SK-N-SH (cell line): ENCODE results near the gene UBXN2A. TPM values are rescaled to one million over a fixed set of nuclear protein-coding genes. Genes with fewer than 3 reads are reported as not detected.

Experiments used
- CTCF ChIA-PET: fragments of 300-600, 350-600 bp; formaldehyde crosslinking; extraction: SDS; loops from one replicate; lab custom pipeline; 2021; lab: Yijun Ruan, JAX
- POLR2A ChIA-PET: fragments of 350-600 bp; sonication (Branson Sonifier 250); formaldehyde crosslinking; extraction: SDS; loops from one replicate; lab custom pipeline; 2020; ENCODE audit warnings: antibody characterized with exemption, inconsistent platforms; lab: Yijun Ruan, JAX
- DNase-seq: peaks from one replicate; pipeline ENCODE4 v3.0.0; 2012
- H2AFZ ChIP-seq: fragments of 200-600 bp; sonication (generic); 2 replicates; pipeline ENCODE4 v1.8.1; 2016; ENCODE audit warnings: antibody characterized with exemption, mild to moderate bottlenecking, low read depth
- H3F3A ChIP-seq: fragments of 200-600 bp; sonication (generic); replicated peaks from 2 replicates; pipeline ENCODE3; 2016; ENCODE audit warnings: antibody characterized with exemption, mild to moderate bottlenecking; ENCODE audit not compliant: insufficient read depth
- H3K27ac ChIP-seq, 2 experiments: fragments of 200-500 bp in 1 of 2; fragments of 200-600 bp in 1 of 2; sonication (Bioruptor generic) in 1 of 2; sonication (generic), shearing (Covaris generic) in 1 of 2; 2 replicates each; pipeline versions ENCODE4 v1.5.1 to v1.6.1; 2014 to 2016; ENCODE audit warnings: low read depth in 2 of 2, inconsistent platforms in 1 of 2, low read length in 1 of 2, mild to moderate bottlenecking in 1 of 2, mixed read lengths in 1 of 2
- H3K27me3 ChIP-seq: fragments of 200-600 bp; sonication (generic), shearing (Covaris generic); 2 replicates; pipeline ENCODE4 v1.6.1; 2016; ENCODE audit warnings: mixed run types; ENCODE audit not compliant: insufficient read depth
- H3K36me3 ChIP-seq, 2 experiments: fragments of 200-500 bp in 1 of 2; fragments of 200-600 bp in 1 of 2; sonication (Bioruptor generic) in 1 of 2; sonication (generic) in 1 of 2; replicated peaks in 1 of 2; 2 replicates each; pipeline versions ENCODE3 to v1.5.1; 2014 to 2016; ENCODE audit warnings: low read length in 1 of 2, mild to moderate bottlenecking in 1 of 2; ENCODE audit not compliant: insufficient read depth in 2 of 2, control insufficient read depth in 1 of 2
- H3K4me1 ChIP-seq, 2 experiments: fragments of 200-500 bp in 1 of 2; fragments of 200-600 bp in 1 of 2; sonication (Bioruptor generic) in 1 of 2; sonication (generic), shearing (Covaris generic) in 1 of 2; 2 replicates each; pipeline versions ENCODE4 v1.5.1 to v1.6.1; 2014 to 2016; ENCODE audit warnings: low read depth in 1 of 2, low read length in 1 of 2, mixed run types in 1 of 2; ENCODE audit not compliant: insufficient read depth in 2 of 2, control insufficient read depth in 1 of 2
- H3K4me2 ChIP-seq: fragments of 200-600 bp; sonication (generic), shearing (Covaris generic); 2 replicates; pipeline ENCODE4 v1.6.1; 2017; ENCODE audit warnings: mixed run types
- H3K4me3 ChIP-seq, 2 experiments: fragments of 200-500 bp in 1 of 2; fragments of 200-600 bp in 1 of 2; sonication (Bioruptor generic) in 1 of 2; sonication (generic), shearing (Covaris generic) in 1 of 2; 2 replicates each; pipeline versions ENCODE4 v1.5.1 to v1.8.1; 2014 to 2016; ENCODE audit warnings: low read depth in 2 of 2, inconsistent platforms in 1 of 2, low read length in 1 of 2, mild to moderate bottlenecking in 1 of 2, mixed read lengths in 1 of 2, moderate library complexity in 1 of 2
- H3K79me2 ChIP-seq: fragments of 200-600 bp; sonication (generic); 2 replicates; pipeline ENCODE4 v1.8.1; 2017; ENCODE audit warnings: mild to moderate bottlenecking; ENCODE audit not compliant: insufficient read depth
- H3K9ac ChIP-seq: fragments of 200-600 bp; sonication (generic); 2 replicates; pipeline ENCODE4 v1.6.1; 2017; ENCODE audit warnings: mixed run types
- H3K9me2 ChIP-seq: fragments of 200-600 bp; sonication (generic); 2 replicates; pipeline ENCODE4 v1.6.1; 2017; ENCODE audit warnings: mixed run types
- H3K9me3 ChIP-seq: fragments of 200-600 bp; sonication (generic); 2 replicates; pipeline ENCODE4 v1.6.1; 2017; ENCODE audit warnings: mixed run types, mild to moderate bottlenecking, moderate library complexity
- H4K20me1 ChIP-seq: fragments of 200-600 bp; sonication (generic); 2 replicates; pipeline ENCODE4 v1.6.1; 2017; ENCODE audit warnings: mild to moderate bottlenecking, mixed run types; ENCODE audit not compliant: insufficient read depth
- EZH2phosphoT487 ChIP-seq: fragments of 200-600 bp; sonication (generic); IDR thresholded peaks from 2 replicates; pipeline ENCODE4 v1.6.1; 2017; ENCODE audit warnings: low read depth, mixed run types, mild to moderate bottlenecking, antibody characterized with exemption, moderate library complexity, borderline replicate concordance
- FOSL2 ChIP-seq: IDR thresholded peaks from 2 replicates; pipeline ENCODE4 v1.4.0; 2012; ENCODE audit warnings: low read depth, mild to moderate bottlenecking, moderate library complexity, borderline replicate concordance
- FOXM1 ChIP-seq: IDR thresholded peaks from 2 replicates; pipeline ENCODE4 v1.4.0; 2012; ENCODE audit warnings: low read depth, mild to moderate bottlenecking
- JUND ChIP-seq: IDR thresholded peaks from 2 replicates; pipeline ENCODE4 v1.4.0; 2012
- MXI1 ChIP-seq: IDR thresholded peaks from 2 replicates; pipeline ENCODE4 v1.6.1; 2012; ENCODE audit warnings: mild to moderate bottlenecking, low read depth, low read length, improper control_type of control experiment
- NFIC ChIP-seq: IDR thresholded peaks from 2 replicates; pipeline ENCODE4 v1.4.0; 2012; ENCODE audit warnings: borderline replicate concordance
- NRF1 ChIP-seq: IDR thresholded peaks from 2 replicates; pipeline ENCODE4 v1.6.1; 2012; ENCODE audit warnings: low read depth, mild to moderate bottlenecking, low read length
- PBX3 ChIP-seq: IDR thresholded peaks from 2 replicates; pipeline ENCODE4; 2012
- POLR2AphosphoS5 ChIP-seq: IDR thresholded peaks from 2 replicates; pipeline ENCODE4 v1.6.1; 2012; ENCODE audit warnings: low read depth, low read length
- RAD21 ChIP-seq: IDR thresholded peaks from 2 replicates; pipeline ENCODE4 v1.6.1; 2012; ENCODE audit warnings: mild to moderate bottlenecking, low read length
- RCOR1 ChIP-seq: fragments of 150-350 bp; IDR thresholded peaks from 2 replicates; pipeline ENCODE4 v1.6.1; 2017; ENCODE audit warnings: antibody characterized with exemption, low read length
- REST ChIP-seq: IDR thresholded peaks from 2 replicates; pipeline ENCODE4 v1.6.1; 2012; ENCODE audit warnings: mild to moderate bottlenecking, low read depth, low read length, moderate library complexity
- RXRA ChIP-seq: IDR thresholded peaks from 2 replicates; pipeline ENCODE4 v1.4.0; 2012; ENCODE audit warnings: low read depth, mild to moderate bottlenecking, borderline replicate concordance
- SMC3 ChIP-seq: IDR thresholded peaks from 2 replicates; pipeline ENCODE4 v1.6.1; 2012; ENCODE audit warnings: low read depth, low read length, improper control_type of control experiment
- TCF12 ChIP-seq: IDR thresholded peaks from 2 replicates; pipeline ENCODE4 v1.4.0; 2012
- ZBTB33 ChIP-seq: IDR thresholded peaks from 2 replicates; pipeline ENCODE4 v1.4.0; 2012; ENCODE audit warnings: low read depth, borderline replicate concordance
- WGBS: methylation state at CpG from one replicate; pipeline ENCODE4 v1.1.6; 2017; ENCODE audit warnings: low lambda C conversion rate; 5-methylcytosine and 5-hydroxymethylcytosine counted together
- polyA plus RNA-seq, 3 experiments: library from polyadenylated mRNA; depleted of rRNA; stranded (reverse); fragments of >200 nt; gene quantifications; 2 replicates each; pipeline ENCODE4 v1.2.3, GENCODE V29; 2012

The UBXN2A gene
- polyA plus RNA-seq, 1 of the 3 experiments (the other 2 are of a cell fraction), result 5.8 TPM

- POLR2A ChIA-PET, result no interaction called here
These were observed 27.6 kb downstream of the UBXN2A start for GRCh38 chr2:23967846-23968245.

More at GRCh38 chr2:23967846-23968245, 27.6 kb downstream of the UBXN2A start:
- Histone ChIP-seq H3K27ac (no peak overlapping the region), H3F3A (peaks cover 4% of the 10 kb centered on the region), H3K27me3 (no peaks in the 10 kb centered on the region), H3K4me2 (no peak overlapping the region), H3K79me2 (peaks cover 14% of the 10 kb centered on the region; the same call in 1 of the 2 replicates), H3K4me3 (no peak overlapping the region), H2AFZ (no peak overlapping the region), H3K4me1 (no peaks in the 10 kb centered on the region), H4K20me1 (no peaks in the 10 kb centered on the region), H3K36me3 (peaks cover 0 to 5% of the 10 kb centered on the region in 2 experiments), H3K9me2 (no peaks in the 10 kb centered on the region), H3K9me3 (no peaks in the 10 kb centered on the region), H3K9ac (no peak overlapping the region)
- CTCF ChIA-PET, result interaction anchor here (1.0 kb wide), 1 partner anchor 27 kb away, joined by 4 read pairs; the partner anchor contains the start of gene UBXN2A
- TF ChIP-seq SMC3 (no peak), RCOR1 (no peak), FOXM1 (no peak), EZH2phosphoT487 (no peak), FOSL2 (no peak), ZBTB33 (no peak), REST (no peak), NRF1 (no peak), MXI1 (no peak), NFIC (no peak), PBX3 (no peak), RXRA (no peak), POLR2AphosphoS5 (no peak), RAD21 (no peak), JUND (no peak), TCF12 (no peak)
- WGBS, result 95% methylated on average over 4 of the region's 4 CpGs
- no peak for DNase-seq
